AG09309 (cell line): ENCODE measurements around the gene ZNF688.
"Not testable (repeated sequence)": the region's sequence is repeated elsewhere in the genome, so short reads cannot be mapped to it uniquely, and the experiment has no call there.

ENCODE experiments used
- DNase-seq: peaks from one replicate; pipeline ENCODE4 v3.0.0-alpha.2; 2010; ENCODE audit warnings: low read depth
- H3K4me3 ChIP-seq: 2 replicates; pipeline ENCODE4 v1.5.1; 2011; ENCODE audit warnings: mild to moderate bottlenecking, low read depth, low read length, moderate library complexity; ENCODE audit not compliant: control insufficient read depth
- TF ChIP-seq, protein P1 (sequence below): IDR thresholded peaks from 2 replicates; pipeline ENCODE4 v1.5.1; 2011; ENCODE audit warnings: mild to moderate bottlenecking, low read depth, low read length, inconsistent platforms; ENCODE audit not compliant: insufficient read depth, control insufficient read depth; ENCODE audit errors: missing control alignments

The ZNF688 gene

DNA sequence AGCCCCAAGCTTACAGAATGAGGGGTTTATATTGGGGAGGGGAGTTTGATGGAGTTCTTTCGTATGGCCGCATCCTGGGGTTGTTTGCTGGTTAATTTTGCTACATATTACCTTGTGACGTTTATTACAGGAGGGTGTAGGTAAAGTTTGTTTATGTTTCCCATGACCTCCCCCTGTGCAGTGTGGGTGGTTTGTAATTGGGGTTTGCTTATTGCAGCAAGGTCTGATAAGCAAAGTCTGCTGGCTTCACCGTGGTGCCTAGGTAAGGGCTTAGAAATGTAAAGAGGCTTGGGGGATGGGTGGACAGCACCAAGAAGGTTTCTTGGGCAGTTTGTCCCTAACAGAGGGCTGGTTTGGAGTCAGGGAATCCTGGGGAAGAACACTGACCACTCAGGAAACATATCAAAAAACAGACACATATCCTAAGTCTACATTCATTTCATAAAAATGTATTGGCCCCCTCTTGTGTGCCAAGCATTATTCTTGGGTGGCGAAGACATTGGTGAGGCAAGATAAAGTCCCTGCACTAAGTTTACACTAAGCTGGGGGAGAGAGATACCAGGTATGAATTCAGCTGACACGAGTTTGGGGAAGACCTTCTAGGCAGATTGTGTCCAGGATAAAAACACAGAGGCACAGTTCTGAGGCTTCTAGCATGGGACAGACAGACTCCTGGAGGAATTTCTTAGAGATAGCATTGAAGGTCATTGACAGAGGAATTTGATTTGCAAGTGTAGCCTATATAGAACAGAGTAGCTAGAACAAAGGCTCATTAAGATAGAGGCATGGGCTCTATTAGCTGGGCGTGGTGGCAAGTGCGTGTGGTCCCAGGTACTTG is 22.9 kb downstream of the ZNF688 start:
- no peak for DNase-seq
- TF ChIP-seq, protein P1, sequence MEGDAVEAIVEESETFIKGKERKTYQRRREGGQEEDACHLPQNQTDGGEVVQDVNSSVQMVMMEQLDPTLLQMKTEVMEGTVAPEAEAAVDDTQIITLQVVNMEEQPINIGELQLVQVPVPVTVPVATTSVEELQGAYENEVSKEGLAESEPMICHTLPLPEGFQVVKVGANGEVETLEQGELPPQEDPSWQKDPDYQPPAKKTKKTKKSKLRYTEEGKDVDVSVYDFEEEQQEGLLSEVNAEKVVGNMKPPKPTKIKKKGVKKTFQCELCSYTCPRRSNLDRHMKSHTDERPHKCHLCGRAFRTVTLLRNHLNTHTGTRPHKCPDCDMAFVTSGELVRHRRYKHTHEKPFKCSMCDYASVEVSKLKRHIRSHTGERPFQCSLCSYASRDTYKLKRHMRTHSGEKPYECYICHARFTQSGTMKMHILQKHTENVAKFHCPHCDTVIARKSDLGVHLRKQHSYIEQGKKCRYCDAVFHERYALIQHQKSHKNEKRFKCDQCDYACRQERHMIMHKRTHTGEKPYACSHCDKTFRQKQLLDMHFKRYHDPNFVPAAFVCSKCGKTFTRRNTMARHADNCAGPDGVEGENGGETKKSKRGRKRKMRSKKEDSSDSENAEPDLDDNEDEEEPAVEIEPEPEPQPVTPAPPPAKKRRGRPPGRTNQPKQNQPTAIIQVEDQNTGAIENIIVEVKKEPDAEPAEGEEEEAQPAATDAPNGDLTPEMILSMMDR, result no peak
- no peak overlapping the region for H3K4me3 ChIP-seq

DNA sequence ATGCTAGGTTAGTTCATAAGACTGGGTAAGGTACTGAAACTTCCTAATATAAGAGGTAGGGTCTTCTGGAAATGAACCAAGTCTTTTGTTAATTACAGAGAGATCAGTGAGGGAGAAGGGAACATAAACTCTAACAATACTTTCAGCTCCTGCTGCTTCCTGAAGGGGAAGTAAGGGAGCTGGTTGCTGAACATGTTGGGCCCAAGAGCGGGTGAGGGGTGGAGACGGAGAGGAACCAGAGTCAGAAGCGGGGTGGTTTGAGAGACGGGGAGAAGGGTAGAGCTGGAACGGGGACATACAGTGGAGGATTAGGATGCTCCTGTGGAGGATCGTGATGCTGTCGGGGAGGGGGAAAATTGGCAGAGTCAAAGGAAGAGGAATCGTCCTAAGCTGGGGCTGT is 25.4 kb downstream of the ZNF688 start:
- no peak for DNase-seq
- TF ChIP-seq, protein P1, result no peak

DNA sequence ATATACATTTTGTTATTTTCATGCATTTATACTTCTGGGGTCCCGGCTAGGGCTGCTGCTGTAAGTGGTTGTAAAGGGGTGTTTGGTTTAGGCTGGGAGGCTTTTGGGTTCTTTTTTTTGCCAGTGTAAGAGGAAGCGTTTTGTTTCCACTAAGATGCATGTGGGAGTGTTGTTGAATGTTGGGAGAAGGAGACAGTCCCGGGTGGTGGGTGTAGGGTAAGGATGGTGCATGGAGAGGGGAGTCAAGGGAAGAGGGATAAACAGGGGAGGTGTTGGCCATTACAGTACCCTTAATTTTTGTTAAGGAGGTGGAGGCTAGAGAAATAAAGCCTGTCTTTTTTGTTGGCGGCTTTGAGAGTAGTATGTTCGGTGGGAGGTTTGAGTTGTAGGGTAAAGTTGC is 28.4 kb downstream of the ZNF688 start:
- H3K4me3 ChIP-seq, result no peak overlapping the region
- TF ChIP-seq, protein P1, result no peak
- no peak for DNase-seq

More for the DNA sequence above, 25.4 kb downstream of the ZNF688 start:
- no peak overlapping the region for H3K4me3 ChIP-seq

DNA sequence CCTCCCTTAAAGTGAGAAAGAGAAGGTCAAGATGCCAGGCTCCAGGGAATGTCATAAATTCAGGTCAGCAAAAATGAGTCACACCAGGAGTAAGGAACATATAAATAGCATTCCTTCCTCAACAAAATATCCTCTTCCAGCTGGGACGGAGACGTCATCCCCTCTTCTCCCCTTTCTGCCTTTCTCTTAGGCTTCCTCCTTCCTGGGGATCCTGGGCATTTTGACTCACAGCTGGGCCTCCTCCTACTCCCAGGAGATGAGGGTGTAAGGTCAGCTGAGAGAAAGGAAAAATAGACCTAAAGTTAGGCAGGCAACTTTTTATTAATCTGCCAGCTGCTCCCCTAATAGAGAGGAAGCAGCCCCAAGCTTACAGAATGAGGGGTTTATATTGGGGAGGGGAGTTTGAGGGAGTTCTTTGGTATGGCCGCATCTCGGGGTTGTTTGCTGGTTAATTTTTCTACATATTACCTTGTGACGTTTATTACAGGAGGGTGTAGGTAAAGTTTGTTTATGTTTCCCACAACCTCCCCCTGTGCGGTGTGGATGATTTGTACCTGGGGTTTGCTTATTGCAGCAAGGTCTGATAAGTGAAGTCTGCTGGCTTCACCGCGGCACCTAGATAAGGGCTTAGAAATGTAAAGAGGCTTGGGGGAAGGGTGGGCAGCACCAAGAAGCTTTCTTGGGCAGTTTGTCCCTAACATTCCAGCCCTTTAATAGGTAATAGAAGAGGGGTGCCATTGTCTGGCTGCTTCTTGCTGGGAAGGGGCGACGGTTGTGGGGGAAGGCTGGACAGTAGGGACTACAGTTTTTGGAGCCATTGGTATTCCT is 29.8 kb downstream of the ZNF688 start:
- DNase-seq, result no peak
- TF ChIP-seq, protein P1, result no peak
- H3K4me3 ChIP-seq, result no peak overlapping the region

DNA sequence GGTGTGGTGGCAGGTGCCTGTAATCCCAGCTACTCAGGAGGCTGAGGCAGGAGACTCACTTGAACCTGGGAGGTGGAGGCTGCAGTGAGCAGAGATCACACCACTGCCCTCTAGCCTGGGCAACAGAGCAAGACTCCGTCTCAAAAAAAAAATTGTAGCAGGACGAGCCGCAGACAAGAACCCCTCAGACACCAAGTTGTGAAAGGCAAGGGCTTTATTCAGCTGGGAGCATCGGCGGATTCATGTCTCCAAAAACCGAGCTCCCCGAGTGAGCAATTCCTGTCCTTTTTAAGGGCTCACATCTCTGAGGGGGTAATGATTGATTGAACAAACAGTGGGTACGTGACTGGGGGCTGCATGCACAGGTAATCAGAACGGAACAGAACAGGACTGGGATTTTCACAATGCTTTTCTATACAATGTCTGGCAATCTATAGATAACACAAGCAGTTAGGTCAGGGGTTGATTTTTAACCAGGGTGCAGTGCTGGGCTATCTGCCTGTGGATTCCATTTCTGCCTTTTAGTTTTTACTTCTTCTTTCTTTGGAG is 30.5 kb downstream of the ZNF688 start:
- not testable (repeated sequence) for DNase-seq, H3K4me3 ChIP-seq

DNA sequence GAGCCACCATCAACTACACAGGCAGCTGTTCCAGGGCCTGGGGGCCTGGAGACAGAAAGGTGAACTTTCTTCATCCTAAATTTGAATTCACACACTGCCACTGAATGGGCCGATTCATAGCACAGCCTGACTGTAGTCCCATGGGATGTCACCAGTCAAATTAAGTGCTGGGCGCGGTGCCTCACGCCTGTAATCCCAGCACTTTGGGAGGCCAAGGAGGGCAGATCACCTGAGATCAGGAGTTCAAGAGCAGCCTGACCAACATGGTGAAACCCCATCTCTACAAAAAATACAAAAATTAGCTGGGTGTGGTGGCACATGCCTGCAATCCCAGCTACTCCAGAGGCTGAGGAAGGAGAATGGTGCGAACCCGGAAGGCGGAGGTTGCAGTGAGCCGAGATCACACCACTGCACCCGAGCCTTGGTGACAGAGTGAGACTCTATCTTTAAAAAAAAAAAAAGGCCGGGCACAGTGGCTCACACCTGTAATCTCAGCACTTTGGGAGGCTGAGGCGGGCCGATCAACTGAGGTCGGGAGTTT is 31.5 kb downstream of the ZNF688 start:
- H3K4me3 ChIP-seq, DNase-seq: not testable (repeated sequence)

DNA sequence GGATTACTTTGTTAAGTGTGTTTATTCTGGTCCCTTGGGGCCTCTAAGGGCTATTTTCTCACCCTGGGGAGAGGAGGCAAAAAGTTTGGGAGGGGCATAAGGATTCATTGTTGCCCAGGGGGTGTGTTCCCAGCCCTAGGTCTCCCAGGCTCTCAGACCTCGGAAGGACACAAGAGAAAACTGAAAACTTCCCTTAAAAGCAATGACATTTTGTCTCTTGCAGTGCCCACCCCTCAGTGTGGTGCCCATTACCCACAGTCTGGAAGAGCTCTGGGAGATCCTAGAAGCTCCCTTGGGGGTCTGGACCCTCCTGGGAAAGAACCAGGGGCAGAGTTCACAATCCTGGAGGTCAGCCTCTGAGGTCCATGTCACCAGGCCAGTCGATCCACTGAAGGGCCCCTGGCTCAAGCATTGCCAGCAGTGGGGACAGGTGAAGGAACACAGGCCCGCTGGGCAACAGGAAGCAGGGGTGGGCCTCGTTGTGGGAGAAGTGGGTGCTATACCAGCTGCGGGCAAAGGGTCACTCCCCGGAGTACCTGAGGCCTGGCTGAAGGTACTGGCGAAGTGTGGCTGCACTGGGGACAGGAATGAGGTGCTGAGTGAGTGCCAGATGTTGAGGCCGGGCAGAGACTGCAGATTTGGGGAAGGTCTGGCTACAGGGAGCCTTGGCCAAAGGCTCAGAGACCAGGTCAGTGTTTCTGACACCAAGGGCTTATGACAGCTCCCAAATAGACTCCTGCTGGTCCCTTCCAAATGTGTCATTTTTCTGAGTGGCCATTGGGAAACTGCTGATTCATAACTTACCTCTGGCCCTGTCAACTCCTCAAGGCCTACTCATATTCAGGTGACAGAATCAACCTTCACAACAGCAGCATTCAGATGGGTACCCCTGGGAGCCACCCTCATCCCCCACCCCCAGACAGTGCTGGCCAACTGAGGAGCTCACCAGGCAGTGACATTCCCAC is 32.2 kb downstream of the ZNF688 start:
- DNase-seq, result no peak
- no peak overlapping the region for H3K4me3 ChIP-seq
- TF ChIP-seq, protein P1, result no peak

DNA sequence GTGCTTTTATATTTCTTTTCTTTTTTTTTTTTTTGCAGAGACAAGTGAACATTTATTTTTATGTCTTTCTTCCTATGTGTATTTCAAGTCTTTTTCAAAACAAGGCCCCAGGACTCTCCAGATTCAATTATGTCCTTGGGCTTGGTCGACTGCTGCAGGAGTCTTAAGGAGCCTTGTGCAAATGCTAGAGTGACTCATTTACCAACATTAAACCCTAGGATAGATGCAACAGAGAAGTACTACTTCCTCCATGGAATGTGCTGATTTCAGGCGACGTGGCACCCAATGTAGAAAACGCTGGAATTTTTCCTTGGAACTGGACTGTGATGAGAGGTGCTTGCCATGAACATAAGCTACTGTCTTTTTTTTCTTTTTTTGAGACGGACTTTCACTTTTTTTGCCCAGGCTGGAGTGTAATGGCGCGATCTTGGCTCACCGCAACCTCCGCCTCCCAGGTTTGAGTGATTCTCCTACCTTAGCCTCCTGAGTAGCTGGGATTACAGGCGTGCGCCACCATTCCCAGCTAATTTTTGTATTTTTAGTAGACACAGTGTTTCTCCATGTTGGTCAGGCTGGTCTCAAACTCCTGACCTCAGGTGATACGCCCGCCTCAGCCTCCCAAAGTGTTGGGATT is 35.0 kb downstream of the ZNF688 start:
- not testable (repeated sequence) for DNase-seq, H3K4me3 ChIP-seq
